Endodermal cell (in vitro differentiated cells): ENCODE data around the gene NFKBIA. TPM values are rescaled to one million over a fixed set of nuclear protein-coding genes. Genes with fewer than 3 reads are reported as not detected.
"Not testable (repeated sequence)": the region's sequence is repeated elsewhere in the genome, so short reads cannot be mapped to it uniquely, and the experiment has no call there.

Experiments
- DNase-seq: peaks from one replicate; pipeline ENCODE4 v3.0.0-alpha.2; 2017
- H3K27ac ChIP-seq: 2 replicates; pipeline ENCODE4 v1.5.1; 2013; ENCODE audit warnings: mild to moderate bottlenecking, low read depth, low read length, moderate library complexity
- H3K27me3 ChIP-seq: 2 replicates; pipeline ENCODE4 v1.6.1; 2013; ENCODE audit warnings: mild to moderate bottlenecking, low read length, moderate library complexity; ENCODE audit not compliant: insufficient read depth, control insufficient read depth, poor library complexity, severe bottlenecking
- H3K36me3 ChIP-seq: 2 replicates; pipeline ENCODE4 v1.7.0; 2013; ENCODE audit warnings: mild to moderate bottlenecking, low read length, moderate library complexity; ENCODE audit not compliant: control insufficient read depth, insufficient read depth
- H3K4me1 ChIP-seq: one replicate; pipeline ENCODE4 v1.7.0; 2013; ENCODE audit warnings: low read length; ENCODE audit not compliant: control insufficient read depth, insufficient read depth
- H3K4me3 ChIP-seq: 2 replicates; pipeline ENCODE4 v1.5.1; 2013; ENCODE audit warnings: mild to moderate bottlenecking, low read length, moderate library complexity
- H3K9ac ChIP-seq: 2 replicates; pipeline ENCODE4 v1.6.1; 2013; ENCODE audit warnings: mild to moderate bottlenecking, low read length, moderate library complexity; ENCODE audit not compliant: poor library complexity, severe bottlenecking; ENCODE audit errors: extremely low read depth
- H3K9me3 ChIP-seq: 2 replicates; pipeline ENCODE4 v1.6.1; 2013; ENCODE audit warnings: mild to moderate bottlenecking, low read length, moderate library complexity; ENCODE audit not compliant: control insufficient read depth
- H3K27ac Mint-ChIP-seq: 2 replicates; pipeline ENCODE4 v1.8.0; 2020; ENCODE audit warnings: mixed read lengths
- H3K27me3 Mint-ChIP-seq: 2 replicates; pipeline ENCODE4 v1.8.0; 2021; ENCODE audit warnings: mild to moderate bottlenecking, mixed read lengths; ENCODE audit not compliant: insufficient read depth
- H3K36me3 Mint-ChIP-seq: 2 replicates; pipeline ENCODE4 v1.8.0; 2020; ENCODE audit warnings: low read depth, mixed read lengths
- H3K4me1 Mint-ChIP-seq: 2 replicates; pipeline ENCODE4 v1.8.0; 2020; ENCODE audit warnings: mixed read lengths
- H3K4me3 Mint-ChIP-seq: 2 replicates; pipeline ENCODE4 v1.8.0; 2020; ENCODE audit warnings: mild to moderate bottlenecking, moderate library complexity, mixed read lengths
- H3K9me3 Mint-ChIP-seq: 2 replicates; pipeline ENCODE4 v1.8.0; 2020; ENCODE audit warnings: mild to moderate bottlenecking, mixed read lengths
- WGBS, 2 experiments: methylation state at CpG; one replicate each; pipeline versions ENCODE4 v1.1.5 to v1.1.7; 2013; ENCODE audit warnings: missing lambda C conversion rate in 2 of 2, mixed read lengths in 1 of 2; ENCODE audit not compliant: insufficient coverage in 1 of 2, insufficient read length in 1 of 2; 5-methylcytosine and 5-hydroxymethylcytosine counted together
- total RNA-seq, 2 donors: library from RNA; stranded (reverse); fragmentation: NEBNext Ultra II Directional in 1 of 2; extraction: Animal tissue kit (Norgen Biotek cat#: 25700) in 1 of 2; gene quantifications; 2 replicates in 1 of 2; 3 replicates in 1 of 2; pipeline ENCODE4 v1.2.1, GENCODE V29; 2021
- TF ChIP-seq, protein P1 (sequence below): fragments of 200-600 bp; sonication (generic); conservative IDR thresholded peaks from 2 replicates; pipeline ENCODE4 v1.5.0; 2021; ENCODE audit warnings: antibody characterized with exemption, mild to moderate bottlenecking

The NFKBIA gene
- total RNA-seq, 2 donors from 2014 or later = 148 to 188 TPM

DNA sequence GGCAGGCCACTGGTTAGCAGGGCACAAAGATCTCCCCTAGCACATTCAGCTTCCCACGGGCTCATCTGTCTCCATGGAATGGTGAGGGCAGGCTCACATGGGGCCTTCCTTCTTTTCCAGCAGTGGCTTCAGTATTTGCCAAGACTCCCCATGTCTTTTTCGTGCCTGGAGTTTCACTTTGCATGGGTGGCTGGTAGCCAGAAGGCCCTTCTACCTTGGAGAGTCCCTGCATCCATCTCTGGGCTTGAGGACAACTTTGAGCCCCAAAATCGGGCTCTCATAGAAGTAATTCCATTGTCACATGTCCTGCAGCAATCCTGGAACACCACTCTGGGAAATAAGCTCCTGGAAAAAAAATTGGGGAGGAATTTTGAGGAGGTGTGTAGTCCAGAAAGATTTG lies 42.1 kb downstream of the NFKBIA start:
- no peaks in the 10 kb centered on the region for H3K27me3 Mint-ChIP-seq
- Histone ChIP-seq H3K4me3 (no peak overlapping the region), H3K4me1 (peaks cover 7% of the 10 kb centered on the region), H3K36me3 (no peaks in the 10 kb centered on the region), H3K9me3 (no peaks in the 10 kb centered on the region), H3K27me3 (no peaks in the 10 kb centered on the region), H3K27ac (no peak overlapping the region), H3K9ac (no peak overlapping the region)
- WGBS, 2 experiments = 88 to 93% methylated on average over 3 of the region's 3 CpGs
- H3K27ac Mint-ChIP-seq = peak overlapping the region; percentile 19
- no peaks in the 10 kb centered on the region for H3K9me3 Mint-ChIP-seq
- TF ChIP-seq, protein P1, sequence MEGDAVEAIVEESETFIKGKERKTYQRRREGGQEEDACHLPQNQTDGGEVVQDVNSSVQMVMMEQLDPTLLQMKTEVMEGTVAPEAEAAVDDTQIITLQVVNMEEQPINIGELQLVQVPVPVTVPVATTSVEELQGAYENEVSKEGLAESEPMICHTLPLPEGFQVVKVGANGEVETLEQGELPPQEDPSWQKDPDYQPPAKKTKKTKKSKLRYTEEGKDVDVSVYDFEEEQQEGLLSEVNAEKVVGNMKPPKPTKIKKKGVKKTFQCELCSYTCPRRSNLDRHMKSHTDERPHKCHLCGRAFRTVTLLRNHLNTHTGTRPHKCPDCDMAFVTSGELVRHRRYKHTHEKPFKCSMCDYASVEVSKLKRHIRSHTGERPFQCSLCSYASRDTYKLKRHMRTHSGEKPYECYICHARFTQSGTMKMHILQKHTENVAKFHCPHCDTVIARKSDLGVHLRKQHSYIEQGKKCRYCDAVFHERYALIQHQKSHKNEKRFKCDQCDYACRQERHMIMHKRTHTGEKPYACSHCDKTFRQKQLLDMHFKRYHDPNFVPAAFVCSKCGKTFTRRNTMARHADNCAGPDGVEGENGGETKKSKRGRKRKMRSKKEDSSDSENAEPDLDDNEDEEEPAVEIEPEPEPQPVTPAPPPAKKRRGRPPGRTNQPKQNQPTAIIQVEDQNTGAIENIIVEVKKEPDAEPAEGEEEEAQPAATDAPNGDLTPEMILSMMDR = no peak
- no peak for DNase-seq
- H3K4me1 Mint-ChIP-seq = peaks cover 10% of the 10 kb centered on the region
- H3K36me3 Mint-ChIP-seq = no peaks in the 10 kb centered on the region
- H3K4me3 Mint-ChIP-seq = no peak overlapping the region

DNA sequence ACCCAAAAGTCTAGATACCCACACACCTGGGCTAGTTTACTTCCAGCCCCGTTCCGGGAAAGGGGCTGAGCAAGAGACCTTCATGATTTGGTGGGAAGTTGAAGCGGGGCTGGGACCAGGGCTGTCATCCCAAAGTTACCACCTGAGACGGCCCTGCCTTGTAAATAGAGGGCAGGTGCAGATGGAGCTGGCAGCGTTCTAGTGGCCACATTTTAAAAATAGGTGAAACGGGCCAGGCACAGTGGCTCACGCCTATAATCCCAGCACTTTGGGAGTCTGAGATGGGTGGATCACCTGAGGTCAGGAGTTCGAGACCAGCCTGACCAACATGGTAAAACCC lies 43.4 kb downstream of the NFKBIA start:
- Mint-ChIP-seq H3K4me1 (peaks cover 12% of the 10 kb centered on the region), H3K4me3 (no peak overlapping the region)
- no peaks in the 10 kb centered on the region for H3K36me3 ChIP-seq

DNA sequence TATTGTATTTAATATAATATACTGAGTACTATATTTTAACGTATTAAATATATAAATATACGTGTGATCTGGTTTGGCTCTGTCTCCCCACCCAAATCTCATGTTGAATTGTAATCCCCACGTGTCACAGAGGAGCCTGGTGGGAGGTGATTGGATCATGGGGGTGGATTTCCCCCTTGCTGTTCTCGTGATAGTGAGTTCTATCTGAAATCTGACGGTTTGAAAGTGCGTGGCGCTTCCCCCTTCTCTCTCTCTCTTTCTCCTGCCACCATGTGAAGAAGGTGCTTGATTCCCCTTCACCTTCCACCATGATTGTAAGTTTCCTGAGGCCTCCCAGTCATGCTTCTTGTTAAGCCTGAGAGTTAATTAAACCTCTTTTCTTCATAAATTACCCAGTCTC lies 44.9 kb downstream of the NFKBIA start:
- H3K36me3 Mint-ChIP-seq, H3K27ac ChIP-seq, H3K4me1 ChIP-seq, H3K27me3 Mint-ChIP-seq, H3K36me3 ChIP-seq, H3K9me3 Mint-ChIP-seq, H3K4me3 Mint-ChIP-seq, H3K4me3 ChIP-seq, H3K9me3 ChIP-seq, H3K27me3 ChIP-seq, DNase-seq, H3K9ac ChIP-seq: not testable (repeated sequence)
- WGBS, 2 experiments = 68 to 70% methylated on average over 2 to 5 of the region's 7 CpGs
- H3K4me1 Mint-ChIP-seq = peaks cover 17% of the 10 kb centered on the region
- H3K27ac Mint-ChIP-seq = peak overlapping the region; percentile 52

More for the DNA sequence above, 43.4 kb downstream of the NFKBIA start:
- peaks cover 1% of the 10 kb centered on the region for H3K4me1 ChIP-seq
- H3K27ac ChIP-seq = no peak overlapping the region
- no peak overlapping the region for H3K9ac ChIP-seq
- 96 to 98% methylated on average over 6 to 8 of the region's 8 CpGs for WGBS, 2 experiments
- H3K4me3 ChIP-seq = no peak overlapping the region
- TF ChIP-seq, protein P1 = no peak
- Mint-ChIP-seq H3K36me3 (no peaks in the 10 kb centered on the region), H3K9me3 (no peaks in the 10 kb centered on the region), H3K27ac (no peak overlapping the region), H3K27me3 (no peaks in the 10 kb centered on the region)
- no peaks in the 10 kb centered on the region for H3K27me3 ChIP-seq
- H3K9me3 ChIP-seq = no peaks in the 10 kb centered on the region
- no peak for DNase-seq
